ENCODE measurements around the gene FBXO41. TPM values are rescaled to one million over a fixed set of nuclear protein-coding genes. Genes with fewer than 3 reads are reported as not detected.
A peak's percentile ranks its signal among the peaks of the same experiment; 100 is the strongest.

FBXO41 gene
- total and polyA plus RNA-seq, 10 of the 15 experiments (the other 5 are each of a cell fraction or from before 2014, with no cell fraction given), result 1.9 to 38.9 (median 11.3) TPM

- TF ChIP-seq CUX1 (IDR thresholded peaks at IDR 0.05; ENCODE audit: insufficient replicate concordance, low read depth, low read length) (no peak), RBBP5 (conservative IDR thresholded peaks at IDR 0.05) (no peak), RELB (IDR thresholded peaks at IDR 0.05; ENCODE audit: low read depth) (no peak), POLR2A (IDR thresholded peaks at IDR 0.05; ENCODE audit: low read depth, low read length) (peak; percentile 63), NBN (IDR thresholded peaks at IDR 0.05) (0 out of 2 replicates have a peak, but pooled peaks have one; percentile 16), NR2F1 (conservative IDR thresholded peaks at IDR 0.05) (no peak), SP1 (IDR thresholded peaks at IDR 0.05; ENCODE audit: low read depth, low read length) (no peak), POLR2AphosphoS5 (IDR thresholded peaks at IDR 0.05; ENCODE audit: low read length) (no peak), IKZF2 (IDR thresholded peaks at IDR 0.05) (0 out of 4 replicates have a peak, but pooled peaks of 1 of the 2 experiments have one; percentile 19), YY1 (IDR thresholded peaks at IDR 0.05; ENCODE audit: low read depth, low read length) (no peak; the same call in 1 of the 2 replicates), SMC3 (IDR thresholded peaks at IDR 0.05; ENCODE audit: borderline replicate concordance, low read length) (no peak), PBX3 (IDR thresholded peaks at IDR 0.05; ENCODE audit: insufficient replicate concordance, low read depth, low read length) (no peak), CREM (IDR thresholded peaks at IDR 0.05; ENCODE audit: low read depth) (no peak)
- TF ChIP-seq, protein P1, sequence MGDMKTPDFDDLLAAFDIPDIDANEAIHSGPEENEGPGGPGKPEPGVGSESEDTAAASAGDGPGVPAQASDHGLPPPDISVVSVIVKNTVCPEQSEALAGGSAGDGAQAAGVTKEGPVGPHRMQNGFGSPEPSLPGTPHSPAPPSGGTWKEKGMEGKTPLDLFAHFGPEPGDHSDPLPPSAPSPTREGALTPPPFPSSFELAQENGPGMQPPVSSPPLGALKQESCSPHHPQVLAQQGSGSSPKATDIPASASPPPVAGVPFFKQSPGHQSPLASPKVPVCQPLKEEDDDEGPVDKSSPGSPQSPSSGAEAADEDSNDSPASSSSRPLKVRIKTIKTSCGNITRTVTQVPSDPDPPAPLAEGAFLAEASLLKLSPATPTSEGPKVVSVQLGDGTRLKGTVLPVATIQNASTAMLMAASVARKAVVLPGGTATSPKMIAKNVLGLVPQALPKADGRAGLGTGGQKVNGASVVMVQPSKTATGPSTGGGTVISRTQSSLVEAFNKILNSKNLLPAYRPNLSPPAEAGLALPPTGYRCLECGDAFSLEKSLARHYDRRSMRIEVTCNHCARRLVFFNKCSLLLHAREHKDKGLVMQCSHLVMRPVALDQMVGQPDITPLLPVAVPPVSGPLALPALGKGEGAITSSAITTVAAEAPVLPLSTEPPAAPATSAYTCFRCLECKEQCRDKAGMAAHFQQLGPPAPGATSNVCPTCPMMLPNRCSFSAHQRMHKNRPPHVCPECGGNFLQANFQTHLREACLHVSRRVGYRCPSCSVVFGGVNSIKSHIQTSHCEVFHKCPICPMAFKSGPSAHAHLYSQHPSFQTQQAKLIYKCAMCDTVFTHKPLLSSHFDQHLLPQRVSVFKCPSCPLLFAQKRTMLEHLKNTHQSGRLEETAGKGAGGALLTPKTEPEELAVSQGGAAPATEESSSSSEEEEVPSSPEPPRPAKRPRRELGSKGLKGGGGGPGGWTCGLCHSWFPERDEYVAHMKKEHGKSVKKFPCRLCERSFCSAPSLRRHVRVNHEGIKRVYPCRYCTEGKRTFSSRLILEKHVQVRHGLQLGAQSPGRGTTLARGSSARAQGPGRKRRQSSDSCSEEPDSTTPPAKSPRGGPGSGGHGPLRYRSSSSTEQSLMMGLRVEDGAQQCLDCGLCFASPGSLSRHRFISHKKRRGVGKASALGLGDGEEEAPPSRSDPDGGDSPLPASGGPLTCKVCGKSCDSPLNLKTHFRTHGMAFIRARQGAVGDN (IDR thresholded peaks at IDR 0.05), result no peak
Measured at GRCh38 chr2:73283545-73284295, 558 bp downstream of the FBXO41 start (continued).

Measured in GM12878 (cell line).